Small intestine (tissue), 7 donors: ENCODE measurements around the gene STPG3. TPM values are rescaled to one million over a fixed set of nuclear protein-coding genes. Genes with fewer than 3 reads are reported as not detected.
A peak's percentile ranks its signal among the peaks of the same experiment; 100 is the strongest.

Experiments used
- DNase-seq, 2 donors: peaks; one replicate each; pipeline versions ENCODE4 v3.0.0 to v3.0.0-alpha.2; 2013
- FAIRE-seq: peaks from 2 replicates; lab custom pipeline; 2012; peaks lifted over from hg19 to GRCh38; lab: Jason Lieb, UNC
- H3K27ac ChIP-seq, 3 donors: one replicate each; pipeline ENCODE4 v1.5.1; 2013; ENCODE audit warnings: low read length in 2 of 3, mild to moderate bottlenecking in 2 of 3, control low read depth in 1 of 3, inconsistent platforms in 1 of 3, low read depth in 1 of 3, moderate library complexity in 1 of 3
- H3K27me3 ChIP-seq, 3 donors: one replicate each; pipeline ENCODE4 v1.6.1; 2013; ENCODE audit warnings: low read length in 3 of 3, inconsistent platforms in 1 of 3; ENCODE audit not compliant: control insufficient read depth in 3 of 3, insufficient read depth in 3 of 3
- H3K36me3 ChIP-seq, 3 donors: one replicate each; pipeline ENCODE4 v1.6.1; 2013; ENCODE audit warnings: low read length in 3 of 3, inconsistent platforms in 1 of 3, low read depth in 1 of 3, mild to moderate bottlenecking in 1 of 3, moderate library complexity in 1 of 3; ENCODE audit not compliant: control insufficient read depth in 3 of 3, insufficient read depth in 2 of 3
- H3K4me1 ChIP-seq, 3 donors: one replicate each; pipeline ENCODE4 v1.6.1; 2013; ENCODE audit warnings: low read length in 2 of 3, inconsistent platforms in 1 of 3, low read depth in 1 of 3, mild to moderate bottlenecking in 1 of 3, moderate library complexity in 1 of 3; ENCODE audit not compliant: control insufficient read depth in 3 of 3, insufficient read depth in 2 of 3
- H3K4me3 ChIP-seq, 3 donors: one replicate each; pipeline ENCODE4 v1.5.1; 2013; ENCODE audit warnings: low read length in 3 of 3, control low read depth in 1 of 3, inconsistent platforms in 1 of 3, low read depth in 1 of 3, mild to moderate bottlenecking in 1 of 3, moderate library complexity in 1 of 3
- H3K9me3 ChIP-seq, 2 donors: one replicate each; pipeline ENCODE4 v1.6.1; 2013; ENCODE audit warnings: low read depth in 1 of 2, low read length in 1 of 2; ENCODE audit not compliant: control insufficient read depth in 2 of 2, insufficient read depth in 1 of 2
- WGBS, 3 donors: extraction: QIAGEN DNeasy Blood & Tissue Kit; methylation state at CpG; one replicate each; pipeline ENCODE4 v1.1.7; 2013; 5-methylcytosine and 5-hydroxymethylcytosine counted together
- polyA plus RNA-seq, 4 donors: library from polyadenylated mRNA; stranded (reverse) in 3 of 4; unstranded in 1 of 4; fragments of 200-250 nt in 3 of 4; fragments of 120-200 nt in 1 of 4; gene quantifications; one replicate each; pipeline versions ENCODE4 v1.2.1 to v1.2.3, GENCODE V29; 2013
- donor health status: healthy with polysubstance abuse.
- donor health status: control.
- donor health status: control.
- donor health status: Bipolar disorder and iron deficiency.
- donor health status: healthy.

STPG3 gene
- polyA plus RNA-seq, 4 donors = 3.9 TPM; not detected in 3

DNA sequence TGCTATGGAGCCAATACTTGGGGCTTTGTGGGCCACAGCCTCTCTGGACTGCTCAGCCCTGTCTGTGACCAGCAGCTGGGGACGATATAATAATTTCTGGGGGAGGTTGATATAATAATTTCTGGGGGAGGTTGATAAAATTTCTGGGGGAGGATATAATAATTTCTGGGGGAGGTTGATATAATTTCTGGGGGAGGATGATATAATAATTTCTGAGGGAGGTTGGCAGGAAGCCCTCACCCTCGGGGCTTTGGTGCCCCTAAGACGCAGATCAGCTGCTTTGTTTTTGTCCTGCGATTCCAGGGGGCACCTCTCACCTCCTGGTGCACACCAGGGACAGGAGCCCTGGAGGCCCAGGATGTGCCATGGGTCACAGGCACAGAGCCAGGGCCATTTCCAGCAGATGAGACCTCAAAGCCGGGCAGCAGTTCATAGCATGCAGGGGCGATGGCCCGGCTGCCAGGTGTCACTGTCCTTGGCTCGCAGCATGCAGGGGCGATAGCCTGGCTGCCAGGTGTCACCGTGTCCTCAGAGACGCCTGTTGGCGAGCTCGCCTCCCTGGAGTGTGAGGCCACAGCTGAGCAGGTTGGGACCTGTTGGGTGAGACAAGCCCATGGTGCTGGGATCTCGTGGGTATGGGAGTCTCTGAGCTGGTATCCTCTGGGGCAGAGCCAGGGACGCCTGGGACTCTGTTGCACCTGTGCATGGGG is 22.7 kb downstream of the STPG3 start:
- no peak for DNase-seq
- Histone ChIP-seq H3K4me1 (peaks cover 4 to 34% (median 16%) of the 10 kb centered on the region in 3 donors), H3K9me3 (peaks cover 0 to 2% of the 10 kb centered on the region in 2 donors), H3K36me3 (peaks cover 0 to 72% (median 5%) of the 10 kb centered on the region in 3 donors), H3K27me3 (peaks cover 0 to 6% (median 0%) of the 10 kb centered on the region in 3 donors), H3K4me3 (no peak overlapping the region), H3K27ac (peak overlapping the region in 2 of 3 donors; percentile 56 to 85)
- no peak for FAIRE-seq
- WGBS, 3 donors = 24 to 61% (median 47%) methylated on average over 14 to 15 of the region's 15 CpGs

DNA sequence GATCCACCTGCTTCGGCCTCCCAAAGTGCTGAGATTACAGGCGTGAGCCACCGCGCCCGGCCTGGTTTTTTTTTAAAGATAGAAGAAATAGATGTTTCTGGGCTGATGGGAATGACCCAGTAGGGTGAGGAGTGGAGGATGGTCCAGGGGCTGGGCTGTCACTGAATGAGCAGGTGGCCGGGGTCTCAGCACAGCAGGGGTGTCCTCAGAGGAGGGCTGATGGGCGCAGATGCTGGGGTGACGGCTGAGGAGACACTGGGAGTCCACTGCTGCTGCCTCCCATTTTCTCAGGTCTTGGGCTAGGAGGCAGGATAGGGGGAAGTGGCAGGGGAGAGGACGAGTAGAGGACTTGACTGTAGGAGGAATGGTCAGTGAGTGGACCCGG is 24.1 kb downstream of the STPG3 start:
- no peak for FAIRE-seq
- H3K4me3 ChIP-seq = no peak overlapping the region
- peaks cover 2 to 44% (median 9%) of the 10 kb centered on the region in 3 donors for H3K4me1 ChIP-seq
- peaks cover 0 to 72% (median 7%) of the 10 kb centered on the region in 3 donors for H3K36me3 ChIP-seq
- DNase-seq = no peak
- H3K9me3 ChIP-seq = peaks cover 0 to 2% of the 10 kb centered on the region in 2 donors
- H3K27me3 ChIP-seq = peaks cover 0 to 6% (median 0%) of the 10 kb centered on the region in 3 donors
- WGBS, 3 donors = 71 to 74% (median 72%) methylated on average over 10 of the region's 10 CpGs
- H3K27ac ChIP-seq = peak overlapping the region in 1 of 3 donors; percentile 33

DNA sequence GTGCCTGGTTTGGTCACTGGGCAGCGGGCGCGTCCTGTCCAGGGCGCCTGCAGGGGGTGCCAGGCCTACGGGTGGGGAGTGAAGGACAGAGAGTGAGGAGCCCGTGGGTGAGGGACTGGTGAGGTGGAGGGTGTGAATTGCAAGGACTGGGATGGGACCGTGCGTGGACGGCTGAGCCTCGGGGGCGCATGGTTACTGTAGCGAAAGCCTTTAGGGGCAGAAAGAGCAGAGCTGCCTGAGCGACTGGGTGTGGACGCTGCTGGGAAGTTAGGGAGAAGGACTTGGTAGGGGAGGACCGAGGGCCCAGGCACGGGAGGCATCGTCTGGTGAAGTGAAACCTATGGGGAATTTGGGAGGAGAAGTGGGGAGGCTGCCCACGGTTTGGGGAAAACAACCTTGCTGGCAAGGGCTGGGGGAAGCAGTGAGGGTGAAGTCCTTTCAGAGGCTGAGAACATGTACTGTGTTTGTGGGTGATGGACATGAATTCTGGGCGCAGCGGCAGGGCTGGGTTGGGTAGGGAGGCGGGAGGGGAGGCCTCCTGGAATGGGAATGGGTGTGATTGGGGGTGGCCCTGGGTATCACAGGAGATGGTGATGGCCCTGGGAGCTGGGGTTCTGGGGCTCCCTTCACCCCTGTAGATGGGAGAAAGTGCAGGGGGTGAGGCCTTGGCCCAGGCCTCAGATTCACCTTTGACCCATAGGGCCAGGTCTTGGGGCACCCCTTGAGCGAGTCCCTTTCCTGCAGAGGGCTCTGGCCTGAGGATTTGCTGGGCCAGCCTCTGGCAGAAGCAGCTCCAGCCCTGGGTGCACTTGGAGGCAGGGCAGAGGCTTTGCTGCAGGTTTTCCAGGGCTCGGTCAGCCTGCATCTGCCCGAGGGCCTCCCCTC is 24.7 kb downstream of the STPG3 start:
- H3K27ac ChIP-seq = peak overlapping the region in 2 of 3 donors; percentile 95 to 96
- H3K9me3 ChIP-seq = peaks cover 0 to 2% of the 10 kb centered on the region in 2 donors
- no peak overlapping the region for H3K4me3 ChIP-seq
- H3K36me3 ChIP-seq = peaks cover 0 to 71% (median 7%) of the 10 kb centered on the region in 3 donors
- H3K27me3 ChIP-seq = peaks cover 0 to 9% (median 0%) of the 10 kb centered on the region in 3 donors
- no peak for FAIRE-seq
- no peak for DNase-seq
- H3K4me1 ChIP-seq = peaks cover 2 to 50% (median 9%) of the 10 kb centered on the region in 3 donors
- WGBS, 3 donors = 57 to 71% (median 58%) methylated on average over 24 of the region's 24 CpGs

DNA sequence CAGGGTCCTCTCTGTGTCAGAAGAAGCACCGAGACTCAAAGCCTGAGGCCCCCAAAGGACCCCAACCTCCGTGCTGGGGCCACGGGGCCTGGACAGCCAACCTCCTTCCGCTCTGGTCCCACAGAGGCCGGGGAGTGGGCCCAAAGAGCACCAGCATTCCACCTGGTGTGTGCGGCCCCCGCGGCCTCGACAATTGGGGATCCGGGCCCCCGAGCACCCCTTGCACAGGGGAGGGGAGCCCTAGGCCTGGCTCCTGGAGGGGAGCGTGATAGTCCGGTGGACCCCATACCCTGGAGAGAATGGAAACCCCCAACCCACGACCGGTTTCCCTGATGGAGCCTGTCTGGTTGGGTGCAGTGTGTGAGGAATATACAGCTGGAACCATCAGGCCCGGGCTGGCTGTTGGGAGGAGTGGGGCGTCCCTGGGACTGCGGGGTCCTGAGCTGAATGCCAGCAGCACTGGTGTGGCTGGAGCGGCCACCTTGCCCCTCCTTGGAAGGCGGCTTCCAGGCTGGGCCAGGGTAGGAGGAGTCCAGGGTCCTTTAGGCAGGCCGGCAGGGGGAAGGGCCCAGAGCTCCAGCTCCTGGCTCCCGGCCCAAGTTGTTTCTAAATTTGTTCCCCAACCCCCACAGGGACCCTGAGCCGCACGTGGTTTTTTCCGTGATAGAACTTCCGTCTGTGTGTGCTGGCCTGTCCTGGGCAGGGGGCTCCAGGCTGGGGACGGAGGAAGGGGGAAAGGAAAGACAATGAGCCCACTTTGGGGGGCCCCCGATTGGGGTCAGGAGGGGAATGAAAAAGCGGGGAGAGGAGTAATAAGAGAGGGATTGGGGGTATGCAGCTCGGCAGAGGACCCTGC is 25.6 kb downstream of the STPG3 start:
- 24 to 37% (median 32%) methylated on average over 30 of the region's 30 CpGs for WGBS, 3 donors
- no peak for FAIRE-seq
- Histone ChIP-seq H3K36me3 (peaks cover 0 to 64% (median 4%) of the 10 kb centered on the region in 3 donors), H3K4me1 (peaks cover 2 to 53% (median 9%) of the 10 kb centered on the region in 3 donors), H3K9me3 (peaks cover 0 to 2% of the 10 kb centered on the region in 2 donors), H3K27me3 (peaks cover 0 to 9% (median 0%) of the 10 kb centered on the region in 3 donors), H3K27ac (peak overlapping the region; percentile 80 to 96 (median 95)), H3K4me3 (peak overlapping the region; percentile 56 to 87 (median 69))
- DNase-seq = peak; percentile 72 to 87

DNA sequence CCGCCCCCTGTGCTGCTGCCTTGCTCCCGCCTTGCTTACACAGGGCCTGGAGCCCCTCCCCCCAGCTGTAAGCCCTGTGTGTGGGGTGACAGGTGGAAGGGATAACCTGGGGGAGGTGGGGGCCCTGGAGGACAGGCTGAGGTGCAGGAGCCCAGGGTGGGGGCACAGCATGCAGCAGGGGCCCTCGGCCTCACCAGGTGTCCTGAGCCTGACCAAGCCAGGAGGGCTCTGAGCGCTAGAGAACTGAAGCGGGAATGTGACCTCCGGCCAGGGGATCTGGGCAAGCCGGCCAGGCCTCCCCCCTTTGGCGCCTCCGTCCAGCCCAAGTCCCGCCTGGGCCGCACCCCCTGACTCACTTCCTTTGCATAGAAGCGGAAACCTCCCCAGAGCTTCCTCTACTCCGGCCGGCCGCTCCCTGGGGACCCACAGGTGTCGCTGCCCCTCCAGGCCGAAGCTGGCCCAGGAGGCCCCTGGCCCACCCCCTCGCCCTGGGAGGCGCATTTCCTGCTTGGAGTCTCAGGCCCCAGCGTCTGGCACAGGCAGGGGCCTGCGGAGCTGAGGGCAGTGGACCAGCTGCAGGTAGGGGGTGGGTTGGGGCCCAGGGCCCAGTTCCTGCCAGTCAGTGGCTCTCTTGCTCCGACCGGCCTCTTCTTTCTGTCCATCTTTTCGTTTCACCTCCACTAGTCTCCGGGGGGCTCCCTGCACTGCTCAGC is 26.4 kb downstream of the STPG3 start, which contains the start of gene TOR4A:
Gene TOR4A, plus strand, starts transcription at position 398 of the 713 bp plus-strand sequence. CDS start 964 bp downstream, outside the sequence.
- no peaks in the 10 kb centered on the region for H3K9me3 ChIP-seq
- FAIRE-seq = no peak
- WGBS, 3 donors = 2 to 6% (median 4%) methylated on average over 24 to 25 of the region's 25 CpGs
- peaks cover 0 to 9% (median 0%) of the 10 kb centered on the region in 3 donors for H3K27me3 ChIP-seq
- H3K36me3 ChIP-seq = peaks cover 0 to 64% (median 4%) of the 10 kb centered on the region in 3 donors
- H3K4me3 ChIP-seq = peak within 1 kb of the TSS; percentile 56 to 87 (median 69)
- peak; percentile 88 to 93 for DNase-seq
- H3K4me1 ChIP-seq = peaks cover 2 to 53% (median 9%) of the 10 kb centered on the region in 3 donors
- peak within 1 kb of the TSS; percentile 80 to 96 (median 95) for H3K27ac ChIP-seq

DNA sequence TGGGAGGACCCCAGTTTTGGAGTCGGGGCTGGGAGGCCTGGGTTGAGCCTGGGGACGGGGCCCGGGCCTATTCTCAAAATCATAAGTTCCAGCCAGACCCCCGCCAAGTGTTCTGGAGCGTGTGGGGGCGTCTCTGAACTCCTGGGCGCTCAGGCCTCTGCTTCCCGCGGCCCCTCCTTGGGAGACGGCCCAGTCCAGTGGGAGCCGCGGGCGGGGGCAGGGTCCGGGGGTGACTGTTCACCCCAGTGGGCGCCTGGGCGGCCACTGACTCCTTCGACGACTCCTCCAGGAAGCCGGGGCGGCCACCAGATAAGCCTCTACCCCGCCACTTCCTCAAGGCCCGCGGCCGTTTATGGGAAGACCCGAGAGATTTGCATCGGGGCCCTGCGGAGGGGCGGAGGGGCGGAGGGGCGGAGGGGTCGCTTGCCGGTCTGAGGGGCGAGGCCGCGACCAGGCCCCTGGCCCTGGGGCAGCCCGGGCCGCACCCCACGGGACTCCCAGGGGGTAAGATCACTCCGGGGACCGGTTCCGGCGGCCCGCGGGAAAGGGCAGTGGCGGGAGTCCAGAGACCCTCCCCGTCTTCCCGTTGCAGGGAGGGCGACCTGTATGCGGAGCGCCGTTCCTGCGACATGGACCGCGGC is 27.1 kb downstream of the STPG3 start:
- Histone ChIP-seq H3K4me3 (peak overlapping the region; percentile 56 to 87 (median 69)), H3K4me1 (peaks cover 2 to 53% (median 9%) of the 10 kb centered on the region in 3 donors), H3K9me3 (no peaks in the 10 kb centered on the region), H3K36me3 (peaks cover 0 to 59% (median 2%) of the 10 kb centered on the region in 3 donors), H3K27me3 (peaks cover 0 to 9% (median 0%) of the 10 kb centered on the region in 3 donors), H3K27ac (peak overlapping the region; percentile 80 to 96 (median 95))
- DNase-seq (peak; percentile 38 to 62), FAIRE-seq (no peak)
- WGBS, 3 donors = 4 to 7% (median 7%) methylated on average over 13 to 54 of the region's 54 CpGs
